PC-9 (cell line): Measurements from ENCODE around the gene POLD2. TPM values are rescaled to one million over a fixed set of nuclear protein-coding genes. Genes with fewer than 3 reads are reported as not detected.

ENCODE experiments used
- BruUV-seq: library from RNA; stranded (reverse); fragments of 400-500 nt; replicated peaks from 2 replicates; lab custom pipeline; 2021; lab: Mats Ljungman, UMichigan
- CTCF ChIA-PET: fragments of 300-600 bp; sonication (Branson Sonifier 250); formaldehyde crosslinking; loops from one replicate; lab custom pipeline; 2022; ENCODE audit warnings: antibody characterized with exemption; lab: Charles Lee
- POLR2A ChIA-PET: fragments of 300-600 bp; sonication (Branson Sonifier 250); formaldehyde crosslinking; loops from one replicate; lab custom pipeline; 2022; ENCODE audit warnings: antibody characterized with exemption; ENCODE audit not compliant: unreplicated experiment; lab: Charles Lee
- DNase-seq, 2 experiments: peaks; one replicate each; pipeline versions ENCODE4 v3.0.0 to v3.0.0-alpha.2; 2015 to 2022; ENCODE audit warnings: mixed read lengths in 1 of 2
- H2AFZ ChIP-seq: fragments of 200-600 bp; sonication (generic); 2 replicates; pipeline ENCODE4 v1.8.1; 2017; ENCODE audit warnings: antibody characterized with exemption
- H3F3A ChIP-seq: fragments of 200-600 bp; sonication (generic); 2 replicates; pipeline ENCODE4 v1.8.1; 2017; ENCODE audit warnings: antibody characterized with exemption, mild to moderate bottlenecking, low read depth; ENCODE audit not compliant: insufficient read depth
- H3K27ac ChIP-seq: fragments of 200-600 bp; sonication (generic); 2 replicates; pipeline ENCODE4 v1.6.1; 2016; ENCODE audit warnings: mixed run types
- H3K27me3 ChIP-seq: fragments of 200-600 bp; sonication (generic); 2 replicates; pipeline ENCODE4 v1.6.1; 2016; ENCODE audit warnings: low read depth, mixed run types; ENCODE audit not compliant: insufficient read depth
- H3K36me3 ChIP-seq: fragments of 200-600 bp; sonication (generic); 2 replicates; pipeline ENCODE4 v1.6.1; 2016; ENCODE audit warnings: low read depth, mixed run types
- H3K4me1 ChIP-seq: fragments of 200-600 bp; sonication (generic); replicated peaks from 2 replicates; pipeline ENCODE4 v1.6.1; 2016; ENCODE audit warnings: mixed run types; ENCODE audit not compliant: insufficient read depth
- H3K4me2 ChIP-seq: fragments of 200-600 bp; sonication (generic); 2 replicates; pipeline ENCODE4 v1.6.1; 2017; ENCODE audit warnings: mixed run types
- H3K4me3 ChIP-seq: fragments of 200-600 bp; sonication (generic); 2 replicates; pipeline ENCODE4 v1.6.1; 2016; ENCODE audit warnings: mixed run types
- H3K79me2 ChIP-seq: fragments of 200-600 bp; sonication (generic); 2 replicates; pipeline ENCODE4 v1.6.1; 2017; ENCODE audit warnings: low read depth, mixed run types
- H3K9me2 ChIP-seq: fragments of 200-600 bp; sonication (generic); 2 replicates; pipeline ENCODE4 v1.8.1; 2017; ENCODE audit warnings: mild to moderate bottlenecking; ENCODE audit not compliant: insufficient read depth
- H3K9me3 ChIP-seq: fragments of 200-600 bp; sonication (generic); 2 replicates; pipeline ENCODE4 v1.8.1; 2016; ENCODE audit warnings: low read depth; ENCODE audit not compliant: insufficient read depth
- H4K20me1 ChIP-seq: fragments of 200-600 bp; sonication (generic); 2 replicates; pipeline ENCODE4 v1.8.1; 2017; ENCODE audit not compliant: insufficient read depth
- EZH2 ChIP-seq: fragments of 200-600 bp; sonication (generic); IDR thresholded peaks from 2 replicates; pipeline ENCODE4 v1.8.0; 2017; ENCODE audit warnings: antibody characterized with exemption, low read depth
- intact Hi-C: fragments of 100-400 bp; cut with micrococcal nuclease; formaldehyde crosslinking; loops from one replicate; pipeline ENCODE4 v1.10.0; 2022; ENCODE audit not compliant: unreplicated experiment
- total RNA-seq: library from RNA; stranded (reverse); gene quantifications from 2 replicates; pipeline ENCODE4 v1.2.3, GENCODE V29; 2021
- TF ChIP-seq, protein P1 (sequence below): fragments of 200-600 bp; sonication (generic); conservative IDR thresholded peaks from 2 replicates; pipeline ENCODE4 v1.6.1; 2017; ENCODE audit warnings: mixed run types, antibody characterized with exemption, mild to moderate bottlenecking, moderate library complexity

POLD2 gene
- total RNA-seq, 1 experiment from 2014 or later, result 249 TPM

DNA sequence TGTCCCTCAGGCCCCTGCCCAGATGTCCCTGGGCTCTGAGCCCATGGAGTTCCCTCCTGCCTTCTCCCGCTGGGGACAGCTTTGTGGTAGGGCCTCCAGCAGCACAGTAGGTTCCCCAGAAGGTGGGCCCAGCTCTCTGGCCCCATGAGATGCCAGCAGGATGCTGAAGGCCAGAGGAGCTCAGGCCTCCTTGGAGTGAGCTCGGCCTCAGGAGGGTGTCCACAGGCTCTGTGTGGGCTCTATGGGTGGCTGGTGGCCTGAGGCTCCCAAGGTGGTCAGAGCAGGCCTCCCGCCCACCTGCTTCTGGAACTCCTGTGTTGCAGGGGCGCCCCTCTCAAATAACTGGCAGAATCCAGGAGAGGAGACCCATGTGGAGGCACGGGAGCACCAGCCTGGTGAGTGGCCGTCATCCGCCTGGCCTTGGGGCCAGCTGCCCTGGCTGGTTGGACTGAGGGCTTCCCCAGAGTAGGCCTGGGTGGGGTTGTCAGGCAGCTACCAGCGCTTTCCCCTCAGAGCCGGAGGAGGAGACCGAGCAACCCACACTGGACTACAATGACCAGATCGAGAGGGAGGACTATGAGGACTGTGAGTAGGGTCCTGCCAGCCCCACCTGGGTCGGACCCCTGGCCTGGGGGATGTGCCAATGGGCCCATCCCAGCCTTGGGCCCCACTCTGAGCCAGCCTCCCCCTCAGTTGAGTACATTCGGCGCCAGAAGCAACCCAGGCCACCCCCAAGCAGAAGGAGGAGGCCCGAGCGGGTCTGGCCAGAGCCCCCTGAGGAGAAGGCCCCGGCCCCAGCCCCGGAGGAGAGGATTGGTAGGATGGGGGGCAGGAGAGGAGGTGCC, 16.0 kb downstream of the POLD2 start:
- Histone ChIP-seq H3K4me2 (no peak overlapping the region), H3K27me3 (no peaks in the 10 kb centered on the region), H3K9me2 (no peaks in the 10 kb centered on the region), H3F3A (peaks cover 5% of the 10 kb centered on the region; the same call in 1 of the 2 replicates), H3K9me3 (no peaks in the 10 kb centered on the region), H3K79me2 (no peaks in the 10 kb centered on the region), H3K4me3 (no peak overlapping the region), H3K36me3 (no peaks in the 10 kb centered on the region), H2AFZ (no peak overlapping the region), H3K4me1 (0 out of 2 replicates have a peak, but pooled peaks cover 7% of the 10 kb centered on the region), H3K27ac (no peak overlapping the region), H4K20me1 (no peaks in the 10 kb centered on the region)
- TF ChIP-seq, protein P1, sequence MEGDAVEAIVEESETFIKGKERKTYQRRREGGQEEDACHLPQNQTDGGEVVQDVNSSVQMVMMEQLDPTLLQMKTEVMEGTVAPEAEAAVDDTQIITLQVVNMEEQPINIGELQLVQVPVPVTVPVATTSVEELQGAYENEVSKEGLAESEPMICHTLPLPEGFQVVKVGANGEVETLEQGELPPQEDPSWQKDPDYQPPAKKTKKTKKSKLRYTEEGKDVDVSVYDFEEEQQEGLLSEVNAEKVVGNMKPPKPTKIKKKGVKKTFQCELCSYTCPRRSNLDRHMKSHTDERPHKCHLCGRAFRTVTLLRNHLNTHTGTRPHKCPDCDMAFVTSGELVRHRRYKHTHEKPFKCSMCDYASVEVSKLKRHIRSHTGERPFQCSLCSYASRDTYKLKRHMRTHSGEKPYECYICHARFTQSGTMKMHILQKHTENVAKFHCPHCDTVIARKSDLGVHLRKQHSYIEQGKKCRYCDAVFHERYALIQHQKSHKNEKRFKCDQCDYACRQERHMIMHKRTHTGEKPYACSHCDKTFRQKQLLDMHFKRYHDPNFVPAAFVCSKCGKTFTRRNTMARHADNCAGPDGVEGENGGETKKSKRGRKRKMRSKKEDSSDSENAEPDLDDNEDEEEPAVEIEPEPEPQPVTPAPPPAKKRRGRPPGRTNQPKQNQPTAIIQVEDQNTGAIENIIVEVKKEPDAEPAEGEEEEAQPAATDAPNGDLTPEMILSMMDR, result no peak
- TF ChIP-seq EZH2, result no peak
- no TSS peak for BruUV-seq
- intact Hi-C loops, result no loop called here
- POLR2A ChIA-PET, result no interaction called here
- no peak for DNase-seq
- CTCF ChIA-PET, result no interaction called here

DNA sequence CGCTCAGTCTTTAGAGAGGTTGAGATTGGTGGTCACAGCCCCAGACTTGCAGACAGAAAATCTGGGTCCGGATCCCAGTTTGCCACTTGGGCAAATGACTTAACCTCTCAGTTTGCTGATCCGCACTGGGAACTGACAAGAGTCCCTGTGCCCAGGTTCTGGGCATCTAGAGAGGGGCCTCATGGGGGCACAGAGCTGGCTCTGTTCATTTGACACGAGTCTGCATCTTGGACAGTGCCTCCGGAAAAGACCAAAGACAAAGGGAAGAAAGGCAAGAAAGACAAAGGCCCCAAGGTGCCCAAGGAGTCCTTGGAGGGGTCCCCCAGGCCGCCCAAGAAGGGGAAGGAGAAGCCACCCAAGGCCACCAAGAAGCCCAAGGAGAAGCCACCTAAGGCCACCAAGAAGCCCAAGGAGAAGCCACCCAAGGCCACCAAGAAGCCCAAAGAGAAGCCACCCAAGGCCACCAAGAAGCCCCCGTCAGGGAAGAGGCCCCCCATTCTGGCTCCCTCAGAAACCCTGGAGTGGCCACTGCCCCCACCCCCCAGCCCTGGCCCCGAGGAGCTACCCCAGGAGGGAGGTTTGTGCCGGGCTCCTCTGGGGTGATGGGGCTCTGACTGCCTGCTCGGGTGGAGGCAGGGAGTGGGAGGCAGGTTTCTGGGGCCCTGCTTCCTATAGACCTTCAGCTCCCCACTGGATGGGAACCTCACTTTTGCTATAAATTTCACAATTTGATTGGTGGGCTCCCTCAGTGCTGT, 16.9 kb downstream of the POLD2 start:
- intact Hi-C loops, result no loop called here
- Histone ChIP-seq H3K27ac (no peak overlapping the region), H3K27me3 (no peaks in the 10 kb centered on the region), H3K79me2 (no peaks in the 10 kb centered on the region), H2AFZ (no peak overlapping the region), H3K4me2 (no peak overlapping the region), H3F3A (peaks cover 5% of the 10 kb centered on the region; the same call in 1 of the 2 replicates), H3K9me2 (no peaks in the 10 kb centered on the region), H3K4me1 (0 out of 2 replicates have a peak, but pooled peaks cover 7% of the 10 kb centered on the region), H3K4me3 (no peak overlapping the region), H3K36me3 (no peaks in the 10 kb centered on the region), H3K9me3 (no peaks in the 10 kb centered on the region), H4K20me1 (no peaks in the 10 kb centered on the region)
- POLR2A ChIA-PET, result interaction anchor here (0.6 kb wide), 1 partner anchor 156 kb away, joined by 3 read pairs; no protein-coding TSS in a partner anchor
- no TSS peak for BruUV-seq
- no peak for DNase-seq
- CTCF ChIA-PET, result no interaction called here
- TF ChIP-seq, protein P1, result no peak
- no peak for TF ChIP-seq EZH2

DNA sequence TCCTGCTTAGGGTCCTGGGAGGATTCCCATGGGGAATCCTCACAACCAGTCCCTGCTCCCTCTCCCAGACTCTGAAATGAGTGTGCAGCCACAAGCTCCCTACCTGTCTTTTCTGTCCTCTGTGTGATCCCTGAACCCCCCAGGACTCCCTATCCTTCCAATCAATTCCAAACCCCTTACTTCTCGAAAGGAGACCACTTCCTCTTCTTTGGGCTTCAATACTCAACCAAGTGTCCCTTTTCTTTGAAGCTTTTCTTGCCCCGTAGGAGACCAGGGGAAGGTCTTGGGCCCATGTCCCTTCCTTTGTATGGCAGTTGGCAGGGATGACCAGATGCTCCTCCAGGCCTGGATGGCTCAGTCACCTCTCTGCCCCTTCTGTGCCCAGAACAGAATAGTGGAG, 17.5 kb downstream of the POLD2 start:
- no peak for TF ChIP-seq EZH2
- TF ChIP-seq, protein P1, result no peak
- H3K4me1 ChIP-seq, result 0 out of 2 replicates have a peak, but pooled peaks cover 7% of the 10 kb centered on the region
- no peak overlapping the region for H2AFZ ChIP-seq
- no peaks in the 10 kb centered on the region for H3K36me3 ChIP-seq
- BruUV-seq, result no TSS peak
- no peaks in the 10 kb centered on the region for H3K9me2 ChIP-seq
- H4K20me1 ChIP-seq, result no peaks in the 10 kb centered on the region
- no peaks in the 10 kb centered on the region for H3K9me3 ChIP-seq
- ChIA-PET CTCF (interaction anchor here (0.6 to 0.7 kb wide), 2 partner anchors 104 to 858 kb away, joined by 5 to 6 read pairs; no protein-coding TSS in a partner anchor), POLR2A (interaction anchor here (0.5 to 0.7 kb wide), 3 partner anchors 30 to 155 kb away, joined by 3 to 11 read pairs (median 3); no protein-coding TSS in a partner anchor)
- H3F3A ChIP-seq, result peaks cover 5% of the 10 kb centered on the region; the same call in 1 of the 2 replicates
- DNase-seq, result no peak
- intact Hi-C loops, result no loop called here
- no peaks in the 10 kb centered on the region for H3K27me3 ChIP-seq
- no peak overlapping the region for H3K4me2 ChIP-seq
- no peak overlapping the region for H3K4me3 ChIP-seq
- H3K27ac ChIP-seq, result no peak overlapping the region
- H3K79me2 ChIP-seq, result no peaks in the 10 kb centered on the region
